GM10266 (cell line): Measurements from ENCODE around the gene PTPN1.

Experiments used
- DNase-seq: peaks from one replicate; pipeline ENCODE4 v3.0.0; 2012; ENCODE audit errors: extremely low spot score
- CTCF ChIP-seq: IDR thresholded peaks from 2 replicates; pipeline ENCODE4 v1.5.1; 2012; ENCODE audit warnings: mild to moderate bottlenecking, low read depth; ENCODE audit not compliant: control insufficient read depth, insufficient read depth; ENCODE audit errors: missing control alignments

The PTPN1 gene

GRCh38 chr20:50555662-50556061 is 45.5 kb downstream of the PTPN1 start:
- no peak for TF ChIP-seq CTCF

GRCh38 chr20:50557549-50558134 is 47.5 kb downstream of the PTPN1 start:
- DNase-seq = no peak
- TF ChIP-seq CTCF = no peak

More at GRCh38 chr20:50555662-50556061, 45.5 kb downstream of the PTPN1 start:
- DNase-seq = no peak

DNA sequence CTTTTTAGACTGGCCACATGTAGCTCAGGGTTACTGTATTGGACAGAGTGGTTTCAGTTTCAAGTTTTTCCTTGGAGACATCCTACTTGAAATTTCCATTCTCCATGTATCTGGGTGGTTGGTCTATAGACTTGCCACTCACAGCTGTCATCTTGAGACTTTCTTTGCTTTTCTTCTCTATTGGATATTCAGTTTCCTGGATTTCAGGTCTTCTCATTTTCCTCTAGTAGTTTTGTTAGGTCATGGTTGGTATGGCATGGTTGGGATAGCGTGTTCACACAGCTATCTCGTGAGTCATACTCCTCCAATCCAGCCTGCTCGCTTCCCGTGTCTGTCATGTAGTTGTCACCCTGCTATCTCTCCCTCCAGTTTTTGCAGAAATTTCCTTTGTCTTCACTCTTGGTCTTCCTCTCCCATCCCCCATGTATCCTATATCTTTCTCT is 48.3 kb downstream of the PTPN1 start:
- DNase-seq = no peak
- TF ChIP-seq CTCF = no peak

- no peak for TF ChIP-seq CTCF
- no peak for DNase-seq
These were observed 49.0 kb downstream of the PTPN1 start for GRCh38 chr20:50559149-50559548.

DNA sequence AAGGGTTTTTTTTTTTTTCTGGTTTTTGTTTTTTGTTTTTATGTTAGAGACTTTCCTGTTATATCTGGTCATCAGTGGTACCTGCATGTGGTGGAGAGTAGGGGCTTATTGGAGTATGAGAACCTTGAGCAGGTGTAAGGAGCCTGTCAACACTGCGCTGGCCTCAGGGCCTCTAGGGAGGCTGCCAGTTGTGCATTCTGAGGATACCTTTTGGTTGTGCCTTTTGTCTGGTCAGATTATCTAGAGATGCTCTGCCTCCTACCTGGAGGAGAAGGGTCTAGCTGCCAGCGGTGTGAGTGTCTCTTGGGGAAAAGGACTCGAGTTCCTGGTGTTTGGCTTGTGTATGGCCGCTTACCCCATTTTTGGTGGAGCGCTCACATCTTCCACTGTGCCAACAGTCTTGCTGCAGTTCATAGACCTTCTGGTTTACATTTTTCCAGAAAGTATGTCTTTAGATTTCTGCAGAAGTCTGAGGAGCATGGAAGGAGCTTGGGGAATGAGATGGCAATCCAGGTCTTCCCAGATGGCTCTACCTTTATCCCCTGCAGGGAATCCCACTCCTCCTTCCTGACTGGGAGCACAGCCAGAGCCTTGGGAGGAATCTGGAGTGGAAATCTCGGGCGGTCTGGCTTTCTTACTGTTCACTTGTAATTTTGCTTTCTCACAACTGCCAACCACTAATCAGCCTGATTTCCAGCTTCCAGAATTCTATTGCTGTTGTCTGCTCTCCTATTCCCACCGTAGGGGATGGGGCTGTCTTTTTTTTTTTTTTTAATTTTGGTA is 49.9 kb downstream of the PTPN1 start:
- no peak for DNase-seq
- TF ChIP-seq CTCF = no peak

- no peak for DNase-seq
- no peak for TF ChIP-seq CTCF
These were observed 50.7 kb downstream of the PTPN1 start for GRCh38 chr20:50560867-50561266.
